Fibroblast of skin of left quadriceps (primary cell): ENCODE data around the gene GJD3.
"Not testable (repeated sequence)": the region's sequence is repeated elsewhere in the genome, so short reads cannot be mapped to it uniquely, and the experiment has no call there.

Experiments used
- DNase-seq, 2 experiments: peaks; one replicate each; pipeline ENCODE4 v3.0.0-alpha.2; 2013; ENCODE audit warnings: low read depth in 2 of 2

Gene GJD3, protein sequence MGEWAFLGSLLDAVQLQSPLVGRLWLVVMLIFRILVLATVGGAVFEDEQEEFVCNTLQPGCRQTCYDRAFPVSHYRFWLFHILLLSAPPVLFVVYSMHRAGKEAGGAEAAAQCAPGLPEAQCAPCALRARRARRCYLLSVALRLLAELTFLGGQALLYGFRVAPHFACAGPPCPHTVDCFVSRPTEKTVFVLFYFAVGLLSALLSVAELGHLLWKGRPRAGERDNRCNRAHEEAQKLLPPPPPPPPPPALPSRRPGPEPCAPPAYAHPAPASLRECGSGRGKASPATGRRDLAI

GRCh38 chr17:40364121-40364861 lies at the start of gene GJD3:
TSS of gene GJD3 (minus strand) at chr17:40364737. CDS start at chr17:40363815, 922 bp downstream.
- DNase-seq: no peak

- not testable (repeated sequence) for DNase-seq
These were observed 49.8 kb upstream of the GJD3 start for GRCh38 chr17:40414312-40414711.

DNA sequence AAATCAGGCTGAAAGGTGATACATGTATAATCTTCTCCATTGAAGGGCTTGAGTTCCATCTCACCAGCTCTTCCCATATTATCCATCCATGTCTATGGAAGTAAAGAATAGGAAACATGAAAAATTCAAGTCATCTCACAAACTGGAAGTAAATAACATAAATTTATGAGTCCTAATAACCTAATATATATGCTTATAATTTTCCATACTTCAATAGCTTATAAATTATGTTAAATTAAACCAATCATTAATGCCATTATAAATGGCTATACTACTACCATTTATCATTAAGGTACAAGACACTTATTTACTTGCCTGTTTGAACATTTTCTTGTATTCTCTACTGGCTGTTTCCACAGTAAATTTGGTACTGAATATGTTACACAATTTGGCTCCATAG lies 48.3 kb upstream of the GJD3 start:
- no peak for DNase-seq

GRCh38 chr17:40411821-40412220 lies 47.3 kb upstream of the GJD3 start:
- DNase-seq: no peak

- DNase-seq: no peak
These were observed 45.5 kb upstream of the GJD3 start for GRCh38 chr17:40410082-40410481.

DNA sequence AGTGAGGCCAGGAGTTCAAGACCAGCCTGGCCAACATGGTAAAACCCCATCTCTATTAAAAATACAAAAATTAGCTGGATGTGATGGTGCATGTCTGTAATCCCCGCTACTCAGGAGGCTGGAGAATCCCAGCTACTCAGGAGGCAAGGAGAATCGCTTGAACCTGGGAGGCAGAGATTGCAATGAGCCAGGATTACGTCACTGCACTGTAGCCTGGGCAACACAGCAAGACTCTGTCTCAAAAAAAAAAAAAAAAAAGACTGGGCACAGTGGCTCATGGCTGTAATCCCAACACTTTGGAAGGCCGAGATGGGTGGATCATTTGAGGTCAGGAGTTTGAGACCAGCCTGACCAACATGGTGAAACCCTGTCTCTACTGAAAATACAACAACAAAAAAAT lies 45.0 kb upstream of the GJD3 start:
- DNase-seq: not testable (repeated sequence)

- no peak for DNase-seq
These were observed 42.9 kb upstream of the GJD3 start for GRCh38 chr17:40407460-40407859.

DNA sequence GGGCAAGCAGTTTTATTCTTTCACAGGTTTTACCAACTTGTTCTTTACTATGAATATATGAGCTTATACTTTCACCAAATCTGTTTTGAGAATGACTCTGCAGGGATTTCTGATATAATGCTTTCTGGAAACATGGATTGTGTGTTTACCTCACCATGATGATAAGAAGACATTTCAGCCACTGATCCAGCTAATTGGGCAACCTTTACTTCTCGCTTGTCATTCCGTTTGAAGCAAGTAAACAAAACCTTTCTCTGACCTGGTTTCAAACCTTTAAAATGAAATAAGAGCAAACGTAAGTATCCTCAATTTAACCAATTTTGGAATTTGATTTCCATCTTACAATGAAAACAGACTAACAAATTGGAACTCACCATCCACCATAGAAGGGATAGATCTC lies 39.5 kb upstream of the GJD3 start:
- no peak for DNase-seq

GRCh38 chr17:40402668-40403067 lies 38.1 kb upstream of the GJD3 start:
- no peak for DNase-seq

DNA sequence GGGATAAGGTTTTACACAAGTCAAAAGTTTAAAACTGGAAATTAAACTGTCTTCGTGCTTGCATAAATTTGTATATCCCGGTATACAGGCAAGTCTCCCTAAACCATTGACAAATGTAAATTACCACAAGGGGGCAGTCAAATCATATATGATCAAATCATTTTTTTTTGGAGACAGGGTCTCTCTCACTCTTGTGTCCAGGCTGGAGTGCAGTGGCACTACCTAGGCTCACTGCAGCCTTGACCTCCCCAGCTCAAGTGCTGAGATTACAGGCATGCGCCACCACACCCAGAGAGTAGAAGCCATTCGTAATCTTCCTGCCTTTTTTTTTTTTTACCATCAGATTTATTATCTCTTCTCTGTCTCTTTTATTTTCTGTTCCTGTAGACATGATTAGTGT lies 34.6 kb upstream of the GJD3 start:
- peak; percentile 40 to 42 for DNase-seq

DNA sequence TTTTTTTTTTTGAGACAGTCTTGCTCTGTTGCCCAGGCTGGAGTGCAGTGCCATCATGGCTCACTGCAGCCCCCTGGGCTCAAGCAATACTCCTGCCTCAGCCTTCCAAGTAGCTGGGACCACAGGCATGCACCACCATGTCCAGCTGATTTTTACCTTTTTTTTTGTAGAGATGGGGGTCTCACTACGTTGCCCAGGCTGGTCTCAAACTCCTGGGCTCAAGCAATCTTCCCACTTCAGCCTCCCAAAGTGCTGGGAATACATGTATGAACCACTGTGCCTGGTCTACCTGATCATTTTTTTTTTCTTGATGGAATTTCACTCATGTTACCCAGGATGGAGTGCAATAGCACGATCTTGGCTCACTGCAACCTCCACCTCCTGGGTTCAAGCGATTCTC lies 22.0 kb upstream of the GJD3 start:
- DNase-seq: not testable (repeated sequence)

DNA sequence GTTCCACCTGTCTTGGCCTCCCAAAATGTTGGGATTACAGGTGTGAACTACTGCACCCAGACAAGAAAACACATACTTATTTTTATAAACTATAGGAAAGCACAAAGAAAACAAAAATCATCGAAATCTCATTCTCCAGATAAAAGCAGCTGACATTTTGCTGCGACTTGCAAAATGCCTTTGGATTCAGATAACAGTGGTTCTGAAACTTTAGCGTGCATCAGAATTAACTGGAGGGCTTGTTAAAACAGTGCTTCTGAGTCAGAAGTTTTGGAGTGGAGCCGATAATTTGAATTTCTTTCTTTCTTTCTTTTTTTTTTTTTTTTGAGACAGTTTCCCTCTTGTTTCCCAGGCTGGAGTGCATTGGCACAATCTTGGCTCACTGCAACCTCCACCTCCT lies 17.7 kb upstream of the GJD3 start:
- DNase-seq: no peak

- DNase-seq: no peak
These were observed 14.4 kb upstream of the GJD3 start for GRCh38 chr17:40378966-40379365.

DNA sequence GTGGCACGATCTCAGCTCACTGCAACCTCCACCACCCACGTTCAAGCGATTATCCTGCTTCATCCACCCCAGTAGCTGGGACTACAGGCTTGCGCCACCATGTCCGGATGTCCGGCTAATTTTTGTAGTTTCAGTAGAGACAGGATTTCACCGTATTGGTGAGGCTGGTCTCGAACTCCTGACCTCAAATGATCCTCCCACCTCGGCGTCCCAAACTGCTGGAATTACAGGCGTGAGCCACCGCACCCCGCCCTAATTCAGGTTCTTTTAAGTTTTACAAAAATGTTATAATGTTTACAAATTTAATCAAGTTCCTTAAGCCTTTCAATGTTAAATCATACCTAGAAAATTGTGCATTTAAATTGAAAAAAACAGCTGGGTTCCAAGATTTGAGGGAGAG lies 13.3 kb upstream of the GJD3 start:
- no peak for DNase-seq

GRCh38 chr17:40376541-40376940 lies 12.0 kb upstream of the GJD3 start:
- not testable (repeated sequence) for DNase-seq

GRCh38 chr17:40375786-40376185 lies 11.2 kb upstream of the GJD3 start:
- not testable (repeated sequence) for DNase-seq

- DNase-seq: no peak
These were observed 10.4 kb upstream of the GJD3 start for GRCh38 chr17:40374821-40375498.

GRCh38 chr17:40373999-40374398 lies 9.5 kb upstream of the GJD3 start:
- no peak for DNase-seq

DNA sequence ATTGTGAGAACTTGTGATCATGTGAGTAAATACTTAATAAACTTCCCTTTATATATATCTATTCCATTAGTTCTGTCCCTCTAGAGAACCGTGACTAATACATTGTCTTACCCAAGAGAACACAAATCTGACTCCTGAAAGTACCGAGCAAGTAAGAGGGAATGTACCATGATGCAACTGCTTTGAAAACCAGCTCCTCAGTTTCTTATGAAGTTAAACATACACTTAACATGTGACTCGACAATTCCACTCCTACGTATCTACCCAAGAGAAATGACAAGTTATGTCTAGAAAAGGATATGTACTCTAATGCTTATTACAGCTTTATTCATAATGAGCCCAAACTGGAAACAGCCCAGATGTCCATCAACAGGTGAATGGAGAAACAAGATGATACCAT lies 8.8 kb upstream of the GJD3 start:
- DNase-seq: peak; percentile 19 to 36

DNA sequence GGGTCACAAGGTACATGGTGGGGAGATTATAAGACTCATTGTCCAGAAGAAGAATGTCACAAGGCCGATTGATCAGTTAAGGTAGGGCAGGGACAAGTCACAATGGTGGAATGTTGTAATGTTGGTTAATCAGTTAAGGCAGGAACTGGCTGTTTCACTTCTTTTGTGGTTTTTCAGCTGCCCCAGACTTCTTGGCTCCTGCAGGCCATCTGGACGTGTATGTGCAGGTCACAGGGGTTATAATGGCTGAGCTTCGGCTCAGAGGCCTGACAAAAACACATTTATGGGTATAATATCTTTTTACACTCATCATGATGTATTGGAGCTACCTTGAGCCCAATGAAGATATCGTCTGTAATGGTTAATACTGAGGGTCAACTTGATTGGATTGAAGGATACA lies 8.1 kb upstream of the GJD3 start:
- DNase-seq: not testable (repeated sequence)

DNA sequence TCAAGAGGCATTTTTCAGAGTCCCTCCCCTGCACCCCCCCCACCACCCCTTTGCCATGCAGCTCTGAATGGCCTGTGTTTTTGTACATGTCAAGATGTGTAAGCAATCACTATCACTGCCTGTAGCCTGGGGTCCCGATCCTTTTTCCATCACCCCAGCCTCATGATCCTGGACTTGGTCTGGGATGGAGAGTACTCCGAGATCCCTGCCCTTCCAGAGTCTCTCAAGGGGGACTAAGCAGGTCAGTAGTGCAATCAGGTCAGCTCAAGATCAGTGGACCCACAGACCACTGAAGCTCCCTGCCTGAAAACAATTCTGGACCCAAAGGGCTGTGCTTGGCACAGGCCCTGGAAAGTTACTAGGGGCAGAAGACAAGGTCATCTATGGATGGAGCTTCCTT lies 7.5 kb upstream of the GJD3 start:
- no peak for DNase-seq

- DNase-seq: no peak
These were observed 6.9 kb upstream of the GJD3 start for GRCh38 chr17:40371261-40371929.
